GM18519 (cell line): ENCODE data around the gene MMP26.

ENCODE experiments used
- ATAC-seq: cut with Tn5 transposase; IDR thresholded peaks from one replicate; pipeline ENCODE4 v1.9.1; 2021; ENCODE audit warnings: mild to moderate bottlenecking, moderate library complexity; ENCODE audit not compliant: unreplicated experiment, low FRiP score

The MMP26 gene

GRCh38 chr11:4704054-4704789 lies at the start of gene MMP26:
MMP26 (plus strand) TSS chr11:4704784.
- ATAC-seq: no peak

- ATAC-seq: no peak
Observed at GRCh38 chr11:4658629-4659445, 45.7 kb upstream of the MMP26 start.

GRCh38 chr11:4662876-4663275 lies 41.7 kb upstream of the MMP26 start:
- ATAC-seq: no peak

- ATAC-seq: no peak
Observed at GRCh38 chr11:4664183-4664582, 40.4 kb upstream of the MMP26 start.

- no peak for ATAC-seq
Observed at GRCh38 chr11:4664786-4665185, 39.8 kb upstream of the MMP26 start.

- no peak for ATAC-seq
Observed at GRCh38 chr11:4665424-4665823, 39.2 kb upstream of the MMP26 start.

GRCh38 chr11:4671741-4672140 lies 32.8 kb upstream of the MMP26 start:
- no peak for ATAC-seq

- no peak for ATAC-seq
Observed at GRCh38 chr11:4672470-4672869, 32.1 kb upstream of the MMP26 start.

- no peak for ATAC-seq
Observed at GRCh38 chr11:4673781-4674180, 30.8 kb upstream of the MMP26 start.

- no peak for ATAC-seq
Observed at GRCh38 chr11:4677948-4678347, 26.6 kb upstream of the MMP26 start.

- ATAC-seq: no peak
Observed at GRCh38 chr11:4680341-4680740, 24.2 kb upstream of the MMP26 start.

GRCh38 chr11:4682623-4683419 lies 21.8 kb upstream of the MMP26 start:
- ATAC-seq: no peak

GRCh38 chr11:4684631-4685285 lies 19.8 kb upstream of the MMP26 start:
- ATAC-seq: no peak

GRCh38 chr11:4695442-4695841 lies 9.1 kb upstream of the MMP26 start:
- ATAC-seq: no peak

- no peak for ATAC-seq
Observed at GRCh38 chr11:4697585-4697984, 7.0 kb upstream of the MMP26 start, which contains the start of gene OR51E2. OR51E2 (minus strand) TSS chr11:4697853; CDS start chr11:4682711, 15,142 bp downstream.

GRCh38 chr11:4699697-4700435 lies 4.7 kb upstream of the MMP26 start:
- peak; percentile 98 for ATAC-seq

GRCh38 chr11:4700436-4700820 lies 4.2 kb upstream of the MMP26 start:
- ATAC-seq: no peak

- ATAC-seq: no peak
Observed at GRCh38 chr11:4704790-4705334, 278 bp downstream of the MMP26 start.

GRCh38 chr11:4713241-4713640 lies 8.7 kb downstream of the MMP26 start:
- ATAC-seq: no peak

GRCh38 chr11:4714300-4714699 lies 9.7 kb downstream of the MMP26 start:
- no peak for ATAC-seq
